ENCODE data around the gene RANBP3.
"Not testable (repeated sequence)": the region's sequence is repeated elsewhere in the genome, so short reads cannot be mapped to it uniquely, and the experiment has no call there.

The RANBP3 gene

GRCh38 chr19:5977785-5978605 is at the start of gene RANBP3:
Gene RANBP3 (minus strand): TSS chr19:5978140. CDS start chr19:5978082, 58 bp downstream.
- DNase-seq, result peak; percentile 99

GRCh38 chr19:6026390-6027227 is 48.7 kb upstream of the RANBP3 start:
- no peak for DNase-seq

- not testable (repeated sequence) for DNase-seq
Observed at GRCh38 chr19:6024756-6025155, 46.8 kb upstream of the RANBP3 start.

- no peak for DNase-seq
Observed at GRCh38 chr19:6023936-6024335, 46.0 kb upstream of the RANBP3 start.

GRCh38 chr19:6023085-6023682 is 45.2 kb upstream of the RANBP3 start:
- no peak for DNase-seq

GRCh38 chr19:6022570-6023064 is 44.7 kb upstream of the RANBP3 start:
- no peak for DNase-seq

- DNase-seq, result no peak
Observed at GRCh38 chr19:6021878-6022569, 44.1 kb upstream of the RANBP3 start.

GRCh38 chr19:6020972-6021805 is 43.2 kb upstream of the RANBP3 start:
- no peak for DNase-seq

- DNase-seq, result no peak
Observed at GRCh38 chr19:6020166-6020882, 42.4 kb upstream of the RANBP3 start.

GRCh38 chr19:6018786-6019185 is 40.8 kb upstream of the RANBP3 start:
- DNase-seq, result no peak

GRCh38 chr19:6017576-6017975 is 39.6 kb upstream of the RANBP3 start:
- no peak for DNase-seq

- no peak for DNase-seq
Observed at GRCh38 chr19:6015841-6016545, 38.1 kb upstream of the RANBP3 start.

GRCh38 chr19:6014551-6015135 is 36.7 kb upstream of the RANBP3 start:
- DNase-seq, result no peak

GRCh38 chr19:6012426-6013170 is 34.7 kb upstream of the RANBP3 start:
- no peak for DNase-seq

- no peak for DNase-seq
Observed at GRCh38 chr19:6011794-6012193, 33.9 kb upstream of the RANBP3 start.

- DNase-seq, result no peak
Observed at GRCh38 chr19:6011206-6011605, 33.3 kb upstream of the RANBP3 start.

GRCh38 chr19:6010107-6010506 is 32.2 kb upstream of the RANBP3 start:
- DNase-seq, result no peak

GRCh38 chr19:6007866-6008265 is 29.9 kb upstream of the RANBP3 start:
- no peak for DNase-seq

GRCh38 chr19:6006896-6007295 is 29.0 kb upstream of the RANBP3 start:
- no peak for DNase-seq

All from T1000 (cell line).